BJ (cell line): ENCODE results near the gene NUDT12. TPM values are rescaled to one million over a fixed set of nuclear protein-coding genes. Genes with fewer than 3 reads are reported as not detected.

Source experiments
- CTCF ChIA-PET: fragments of 350-600 bp; formaldehyde crosslinking; extraction: SDS; loops from one replicate; lab custom pipeline; 2021; ENCODE audit warnings: antibody characterized with exemption, inconsistent platforms; lab: Yijun Ruan, JAX
- POLR2A ChIA-PET: fragments of 300-600 bp; sonication (Branson Sonifier 250); formaldehyde crosslinking; extraction: SDS; loops from one replicate; lab custom pipeline; 2021; ENCODE audit warnings: antibody characterized with exemption; lab: Charles Lee
- DNase-seq: peaks from one replicate; pipeline ENCODE4 v3.0.0-alpha.2; 2011; ENCODE audit warnings: low read depth
- H3K27me3 ChIP-seq: 2 replicates; pipeline ENCODE4 v1.6.0; 2011; ENCODE audit warnings: low read length; ENCODE audit not compliant: control insufficient read depth, insufficient read depth
- H3K36me3 ChIP-seq: 2 replicates; pipeline ENCODE4 v1.5.1; 2011; ENCODE audit warnings: low read length; ENCODE audit not compliant: control insufficient read depth, insufficient read depth
- H3K4me3 ChIP-seq: 2 replicates; pipeline ENCODE4 v1.5.1; 2011; ENCODE audit warnings: low read depth, mild to moderate bottlenecking, control low read depth, low read length
- CTCF ChIP-seq: IDR thresholded peaks from 2 replicates; pipeline ENCODE4 v1.5.1; 2011; ENCODE audit warnings: low read depth, mild to moderate bottlenecking, control low read depth, inconsistent platforms, low read length, moderate library complexity; ENCODE audit not compliant: insufficient read depth
- polyA plus RNA-seq: library from polyadenylated mRNA; depleted of rRNA; stranded (reverse); fragments of >200 nt; gene quantifications from 2 replicates; pipeline ENCODE4 v1.2.3, GENCODE V29; 2011

The NUDT12 gene
- polyA plus RNA-seq, 1 experiment: 3.4 TPM

- Histone ChIP-seq H3K27me3 (no peaks in the 10 kb centered on the region), H3K36me3 (no peaks in the 10 kb centered on the region), H3K4me3 (no peak overlapping the region)
- TF ChIP-seq CTCF: no peak
- POLR2A ChIA-PET: no interaction called here
- CTCF ChIA-PET: interaction anchor here (0.8 kb wide), 1 partner anchor 9 kb away, joined by 3 read pairs; no protein-coding TSS in a partner anchor
- no peak for DNase-seq
Measured at GRCh38 chr5:103569313-103570060, 6.9 kb upstream of the NUDT12 start.

- no peak for TF ChIP-seq CTCF
- Histone ChIP-seq H3K4me3 (no peak overlapping the region), H3K27me3 (no peaks in the 10 kb centered on the region), H3K36me3 (no peaks in the 10 kb centered on the region)
- ChIA-PET CTCF (no interaction called here), POLR2A (no interaction called here)
- DNase-seq: no peak
Measured at GRCh38 chr5:103565719-103566118, 3.1 kb upstream of the NUDT12 start.

GRCh38 chr5:103561685-103562452 is 720 bp downstream of the NUDT12 start:
- CTCF ChIA-PET: interaction anchor here (0.7 to 1.6 kb wide), 3 partner anchors 16 to 87 kb away, joined by 3 to 5 read pairs (median 3); no protein-coding TSS in a partner anchor
- Histone ChIP-seq H3K36me3 (no peaks in the 10 kb centered on the region), H3K4me3 (peak overlapping the region; percentile 55), H3K27me3 (no peaks in the 10 kb centered on the region)
- no peak for DNase-seq
- no peak for TF ChIP-seq CTCF
- POLR2A ChIA-PET: no interaction called here

- DNase-seq: no peak
- POLR2A ChIA-PET: no interaction called here
- no peak overlapping the region for H3K4me3 ChIP-seq
- H3K36me3 ChIP-seq: no peaks in the 10 kb centered on the region
- CTCF ChIA-PET: interaction anchor here (0.7 kb wide), 1 partner anchor 15 kb away, joined by 3 read pairs; no protein-coding TSS in a partner anchor
- no peak for TF ChIP-seq CTCF
- no peaks in the 10 kb centered on the region for H3K27me3 ChIP-seq
Measured at GRCh38 chr5:103560826-103561225, 1.8 kb downstream of the NUDT12 start.

GRCh38 chr5:103546858-103547257 is 15.7 kb downstream of the NUDT12 start:
- DNase-seq: no peak
- Histone ChIP-seq H3K36me3 (no peaks in the 10 kb centered on the region; the same call in 1 of the 2 replicates), H3K27me3 (no peaks in the 10 kb centered on the region), H3K4me3 (no peak overlapping the region)
- ChIA-PET CTCF (interaction anchor here (1.5 kb wide), 1 partner anchor 14 kb away, joined by 3 read pairs; no protein-coding TSS in a partner anchor), POLR2A (no interaction called here)
- TF ChIP-seq CTCF: no peak
